Measurements from ENCODE around the gene SETBP1.

DNA sequence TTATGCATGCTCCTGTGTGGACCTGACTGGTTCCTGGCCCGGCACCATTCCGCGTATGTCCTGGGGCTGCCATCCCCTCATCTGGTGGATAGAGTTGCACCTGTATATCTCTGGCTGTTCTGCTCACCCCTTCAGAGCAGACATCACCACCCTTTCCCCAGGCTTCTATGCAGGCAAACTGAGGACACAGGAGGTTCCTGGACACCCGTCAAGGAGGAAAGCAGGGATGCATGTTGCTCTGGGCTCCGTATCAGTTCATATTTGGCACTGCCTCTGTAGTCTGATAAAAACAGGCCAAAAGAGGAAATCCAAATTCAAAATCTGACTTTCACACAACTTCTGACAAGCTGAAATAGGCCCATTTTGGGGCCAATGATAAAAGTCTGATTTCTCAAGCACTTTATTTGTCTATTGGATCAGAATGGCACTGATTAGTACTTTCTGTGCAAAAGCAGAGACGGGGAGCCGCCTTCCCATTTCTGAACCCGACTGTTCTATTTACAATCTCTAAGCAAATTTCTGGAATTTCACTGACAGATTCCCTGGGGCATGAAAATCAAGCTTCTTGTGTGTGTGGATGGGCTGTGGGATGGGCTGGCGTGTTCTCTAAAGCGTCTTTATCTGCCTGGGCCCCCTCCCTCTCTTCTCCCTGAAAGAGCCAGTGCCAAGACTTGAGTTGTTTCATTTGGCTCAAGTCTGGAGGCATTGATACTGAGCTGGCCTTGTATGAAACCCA lies 96.9 kb downstream of the SETBP1 start:
- TF ChIP-seq POLR2A (IDR thresholded peaks at IDR 0.05; ENCODE audit: borderline replicate concordance, extremely low read depth, insufficient read depth, insufficient read length) = no peak
- TF ChIP-seq POLR2AphosphoS5 (IDR thresholded peaks at IDR 0.05; ENCODE audit: low read depth, low read length) = no peak
- no peak for TF ChIP-seq CTCF (IDR thresholded peaks at IDR 0.05 in 2 of 3, conservative IDR thresholded peaks at IDR 0.05 in 1 of 3; ENCODE audit: borderline replicate concordance in 1 of 3, insufficient read depth in 1 of 3, low read depth in 2 of 3, low read length in 2 of 3)
- TF ChIP-seq EZH2phosphoT487 (IDR thresholded peaks at IDR 0.05; ENCODE audit: borderline replicate concordance) = no peak
- no peak for TF ChIP-seq MAX (IDR thresholded peaks at IDR 0.05)
- no peak for TF ChIP-seq ATF3 (IDR thresholded peaks at IDR 0.05)
- TF ChIP-seq CEBPB (IDR thresholded peaks at IDR 0.05; ENCODE audit: low read depth) = no peak
- no peak for TF ChIP-seq EGR1 (IDR thresholded peaks at IDR 0.05; ENCODE audit: low read depth)
